HG03460 (cell line): ENCODE data around the gene PRR7.
"Not testable (repeated sequence)": the region's sequence is repeated elsewhere in the genome, so short reads cannot be mapped to it uniquely, and the experiment has no call there.

Source experiments
- ATAC-seq: cut with Tn5 transposase; IDR thresholded peaks from one replicate; pipeline ENCODE4 v1.9.1; 2021; ENCODE audit not compliant: unreplicated experiment

PRR7 gene

GRCh38 chr5:177482359-177482795 lies 35.8 kb downstream of the PRR7 start:
- ATAC-seq, result no peak

- ATAC-seq, result no peak
These were observed 36.4 kb downstream of the PRR7 start for GRCh38 chr5:177483042-177483441.

- ATAC-seq, result no peak
These were observed 37.6 kb downstream of the PRR7 start for GRCh38 chr5:177483994-177484901.

GRCh38 chr5:177484902-177485549 lies 38.4 kb downstream of the PRR7 start:
- no peak for ATAC-seq

- ATAC-seq, result not testable (repeated sequence)
These were observed 39.1 kb downstream of the PRR7 start for GRCh38 chr5:177485753-177486152.

- ATAC-seq, result no peak
These were observed 39.6 kb downstream of the PRR7 start for GRCh38 chr5:177486256-177486655.

GRCh38 chr5:177487144-177487543 lies 40.5 kb downstream of the PRR7 start:
- no peak for ATAC-seq

GRCh38 chr5:177487975-177488374 lies 41.4 kb downstream of the PRR7 start:
- no peak for ATAC-seq

GRCh38 chr5:177489119-177489716 lies 42.6 kb downstream of the PRR7 start:
- no peak for ATAC-seq

- no peak for ATAC-seq
These were observed 43.8 kb downstream of the PRR7 start for GRCh38 chr5:177490311-177490991.

- no peak for ATAC-seq
These were observed 44.4 kb downstream of the PRR7 start for GRCh38 chr5:177490992-177491391.

GRCh38 chr5:177491429-177491945 lies 44.9 kb downstream of the PRR7 start:
- ATAC-seq, result no peak

- no peak for ATAC-seq
These were observed 45.6 kb downstream of the PRR7 start for GRCh38 chr5:177491983-177492746.

GRCh38 chr5:177492841-177493240 lies 46.2 kb downstream of the PRR7 start:
- ATAC-seq, result no peak

- ATAC-seq, result no peak
These were observed 47.3 kb downstream of the PRR7 start for GRCh38 chr5:177493795-177494345.

GRCh38 chr5:177494346-177495195 lies 48.0 kb downstream of the PRR7 start:
- no peak for ATAC-seq

- ATAC-seq, result no peak
These were observed 48.8 kb downstream of the PRR7 start for GRCh38 chr5:177495243-177496060.

- ATAC-seq, result no peak
These were observed 49.6 kb downstream of the PRR7 start for GRCh38 chr5:177496070-177496726.
